IPS-NIHi11 (cell line): Measurements from ENCODE around the gene FEM1C.

Experiments used
- DNase-seq: peaks from one replicate; pipeline ENCODE4 v3.0.0; 2012; ENCODE audit warnings: mixed read lengths, low spot score

The FEM1C gene, protein sequence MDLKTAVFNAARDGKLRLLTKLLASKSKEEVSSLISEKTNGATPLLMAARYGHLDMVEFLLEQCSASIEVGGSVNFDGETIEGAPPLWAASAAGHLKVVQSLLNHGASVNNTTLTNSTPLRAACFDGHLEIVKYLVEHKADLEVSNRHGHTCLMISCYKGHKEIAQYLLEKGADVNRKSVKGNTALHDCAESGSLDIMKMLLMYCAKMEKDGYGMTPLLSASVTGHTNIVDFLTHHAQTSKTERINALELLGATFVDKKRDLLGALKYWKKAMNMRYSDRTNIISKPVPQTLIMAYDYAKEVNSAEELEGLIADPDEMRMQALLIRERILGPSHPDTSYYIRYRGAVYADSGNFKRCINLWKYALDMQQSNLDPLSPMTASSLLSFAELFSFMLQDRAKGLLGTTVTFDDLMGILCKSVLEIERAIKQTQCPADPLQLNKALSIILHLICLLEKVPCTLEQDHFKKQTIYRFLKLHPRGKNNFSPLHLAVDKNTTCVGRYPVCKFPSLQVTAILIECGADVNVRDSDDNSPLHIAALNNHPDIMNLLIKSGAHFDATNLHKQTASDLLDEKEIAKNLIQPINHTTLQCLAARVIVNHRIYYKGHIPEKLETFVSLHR

DNA sequence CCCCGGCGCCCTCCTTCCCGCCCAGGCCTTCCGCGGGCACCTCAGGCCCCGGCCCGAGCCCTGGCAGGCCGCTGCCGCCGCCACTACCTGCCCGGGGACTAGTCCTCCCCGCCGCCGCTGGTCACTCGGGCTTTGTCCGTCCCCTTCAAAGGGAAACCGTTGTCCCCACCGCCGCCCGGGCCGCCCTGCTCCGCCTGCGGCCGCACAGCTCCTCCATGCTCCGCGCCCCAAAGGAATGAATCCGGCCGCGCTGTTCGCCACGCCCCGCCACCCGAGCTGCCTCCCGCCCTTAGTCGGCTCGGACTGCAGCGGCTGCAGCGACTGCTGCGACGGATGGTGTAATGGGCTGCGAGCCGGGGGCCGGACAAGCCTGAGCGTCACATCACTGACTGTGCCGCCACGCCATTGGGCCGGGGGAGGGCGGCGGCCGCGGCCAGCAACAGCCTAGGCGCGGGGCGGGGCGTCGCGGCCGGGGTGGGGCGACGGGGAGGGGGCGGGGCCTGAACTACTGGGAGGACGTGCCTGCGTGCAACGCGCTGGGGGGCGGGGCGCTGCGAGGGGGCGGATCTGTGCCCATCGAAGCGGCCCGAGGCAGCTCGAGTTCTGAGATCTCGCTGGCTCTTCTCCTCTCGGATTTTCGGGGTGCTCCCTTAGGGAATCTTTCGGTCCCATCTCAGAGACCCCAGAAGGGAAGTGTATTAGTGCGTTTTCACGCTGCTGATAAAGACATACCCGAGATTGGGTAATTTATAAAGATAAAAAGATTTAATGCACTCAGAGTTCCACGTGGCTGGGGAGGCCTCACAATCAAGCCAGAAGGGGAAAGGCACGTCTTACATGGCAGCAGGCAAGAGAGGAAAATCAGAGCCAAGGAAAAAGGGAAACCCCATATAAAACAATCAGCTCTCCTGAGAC lies at the start of gene FEM1C:
Gene FEM1C, minus strand, starts transcription at position 340 of the 915 bp plus-strand sequence. CDS start 1,282 bp downstream, outside the sequence.
- peak; percentile 98 for DNase-seq

DNA sequence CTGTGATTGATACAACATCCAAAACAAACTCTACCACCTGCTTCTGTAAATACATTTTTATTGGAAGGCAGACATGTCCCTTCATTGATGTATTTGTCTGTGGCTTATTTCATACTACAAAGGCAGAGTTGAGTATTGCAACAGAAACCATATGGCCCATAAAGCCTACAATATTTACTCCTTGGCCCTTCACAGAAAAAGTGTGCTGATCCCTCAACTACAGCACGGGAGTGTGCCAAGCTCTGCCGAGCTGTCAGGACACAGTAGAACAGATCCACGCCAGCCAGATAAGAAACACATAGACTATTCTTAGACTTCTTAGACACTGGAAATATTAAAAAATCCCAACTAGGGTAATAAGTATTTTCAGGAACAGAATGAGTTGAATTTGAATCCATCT lies 44.5 kb upstream of the FEM1C start:
- DNase-seq = no peak

DNA sequence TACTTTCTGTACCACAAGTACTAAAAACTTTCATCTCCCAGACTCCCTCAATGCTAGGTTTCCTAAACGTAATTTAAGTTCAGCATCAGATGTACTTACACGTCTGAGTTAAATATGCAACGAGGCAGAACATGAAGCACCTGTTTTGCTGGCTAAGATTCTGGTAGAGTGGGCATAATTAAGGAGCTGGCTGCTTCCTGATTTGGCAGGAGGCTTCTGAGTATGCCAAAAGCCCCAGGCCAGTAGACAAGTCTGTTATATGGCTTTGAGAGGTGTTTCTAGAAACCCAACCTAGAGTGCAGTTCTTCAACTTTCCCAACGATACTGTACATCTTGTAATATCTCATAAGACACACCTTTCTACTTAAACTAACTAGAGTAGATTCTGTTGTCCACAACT lies 44.1 kb upstream of the FEM1C start:
- DNase-seq = no peak

DNA sequence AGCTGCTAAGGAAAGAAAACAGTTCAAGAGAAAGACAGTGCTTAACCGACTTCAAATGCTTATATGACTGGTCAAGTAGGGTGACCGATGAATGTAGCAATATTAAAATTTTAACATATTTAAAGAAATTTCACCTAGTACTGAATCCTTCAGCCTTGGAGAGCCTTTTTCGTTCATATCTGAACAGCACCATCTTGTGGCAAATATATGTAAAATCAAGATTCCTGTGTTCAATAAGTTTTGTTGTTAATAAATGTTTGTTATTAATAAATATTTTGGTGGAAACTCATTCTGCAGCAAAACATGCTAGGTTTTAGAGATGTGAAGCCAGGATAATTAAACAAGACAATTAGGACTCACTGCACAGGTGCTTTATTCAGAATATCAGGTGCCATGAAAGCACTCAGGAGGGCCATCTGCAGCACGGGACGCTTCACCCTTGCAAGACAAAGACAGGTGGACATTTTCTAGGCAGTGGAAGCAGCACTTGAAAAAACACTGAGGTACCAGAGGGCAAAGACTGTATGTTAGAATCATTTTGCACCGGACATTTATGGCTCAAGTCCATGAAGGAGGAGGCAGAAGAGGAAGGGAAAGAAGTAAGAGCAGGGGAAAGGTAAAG lies 42.1 kb upstream of the FEM1C start:
- peak; percentile 16 for DNase-seq

DNA sequence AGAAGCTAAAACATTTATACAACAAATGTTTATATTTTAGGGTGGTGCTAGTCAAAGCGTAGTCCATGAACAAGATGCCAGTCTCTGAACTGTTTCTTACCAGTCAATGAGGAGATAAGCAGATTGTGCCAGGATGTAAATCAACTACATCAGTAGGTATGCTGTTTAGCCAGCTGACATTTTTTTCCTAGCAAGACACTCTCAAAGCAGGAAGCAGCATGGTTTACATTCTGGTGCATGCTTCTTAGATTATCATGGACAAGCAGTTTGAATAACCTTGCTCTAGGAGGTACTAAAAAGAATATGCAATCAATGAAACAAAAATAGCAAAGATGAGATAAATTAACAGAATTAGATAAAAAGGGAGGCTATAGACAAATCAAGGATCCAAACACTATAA lies 40.7 kb upstream of the FEM1C start:
- no peak for DNase-seq

DNA sequence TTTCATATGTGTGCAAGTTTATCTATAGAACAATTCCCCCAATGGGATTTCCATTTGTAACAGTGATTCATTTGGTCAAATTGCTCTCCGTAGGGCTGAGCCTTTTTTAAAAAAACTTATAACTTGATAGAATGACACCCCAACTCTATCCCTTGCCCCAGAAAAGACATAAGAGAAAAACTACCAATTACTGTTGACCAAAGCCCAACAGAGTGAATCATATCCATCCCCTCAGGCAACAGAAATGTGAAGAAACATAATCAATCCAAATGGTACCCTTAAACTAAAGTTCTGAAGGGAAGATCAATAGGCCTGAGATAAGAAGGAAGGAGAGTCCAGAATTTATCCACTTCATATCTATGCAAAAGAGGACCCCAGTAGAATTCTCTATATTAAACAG lies 39.9 kb upstream of the FEM1C start:
- DNase-seq = no peak

DNA sequence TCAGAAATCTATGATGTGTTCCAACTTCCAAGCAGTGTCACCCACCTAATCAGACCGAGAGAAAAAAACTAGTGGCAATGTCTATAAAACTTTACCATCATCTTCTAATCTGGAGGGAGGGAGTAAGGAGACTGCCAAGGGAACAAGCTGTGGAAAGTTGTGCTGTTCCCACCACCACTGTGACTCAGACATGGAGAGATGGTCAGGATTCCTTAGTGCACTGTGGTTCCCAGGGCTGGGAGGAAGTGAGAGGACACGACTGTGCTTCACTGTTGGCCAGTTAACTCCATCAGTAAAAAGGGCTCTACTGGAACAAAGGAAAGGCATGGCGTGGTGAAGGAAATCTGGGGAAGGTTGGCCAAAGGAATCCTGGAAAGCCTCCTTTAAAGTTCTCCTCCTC lies 38.9 kb upstream of the FEM1C start:
- no peak for DNase-seq

DNA sequence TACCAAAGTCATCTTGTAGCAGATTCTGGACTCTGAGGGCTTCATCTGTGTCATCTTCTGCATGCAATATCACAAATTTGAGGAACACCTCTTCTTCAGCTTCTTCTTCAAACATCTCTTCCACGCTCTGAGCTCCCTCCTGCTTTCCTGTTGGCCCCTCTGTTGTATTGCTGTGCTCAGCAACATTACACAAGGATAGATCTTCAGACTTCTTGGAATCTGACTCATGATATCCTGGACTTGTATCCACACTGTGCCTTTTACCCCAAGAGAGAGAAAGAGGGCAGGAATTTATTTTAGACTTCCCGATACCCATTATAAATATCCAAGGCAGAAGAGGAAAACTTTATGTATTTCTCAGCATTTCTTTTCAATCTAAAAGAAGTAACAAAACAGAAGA lies 36.4 kb upstream of the FEM1C start:
- DNase-seq = no peak

DNA sequence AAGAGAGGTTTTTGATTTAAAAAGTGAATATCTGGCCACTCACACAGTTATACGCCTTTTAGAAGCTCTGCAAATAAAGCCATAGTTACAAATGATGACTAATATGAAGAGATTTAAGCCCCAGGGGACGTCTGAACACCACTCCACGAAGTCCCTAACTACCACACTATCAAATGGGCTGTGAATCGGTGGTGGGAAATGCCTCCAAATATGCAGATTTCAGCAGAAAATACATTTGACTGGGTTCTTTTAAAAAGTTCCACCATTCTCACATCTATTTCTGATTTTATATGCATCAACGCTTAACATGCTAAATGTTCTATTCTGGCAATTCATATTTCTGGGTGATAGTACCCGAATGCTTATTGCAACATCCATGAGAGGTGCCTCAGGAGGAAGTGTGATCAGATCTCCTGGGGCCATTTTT lies 35.2 kb upstream of the FEM1C start:
- DNase-seq = no peak

DNA sequence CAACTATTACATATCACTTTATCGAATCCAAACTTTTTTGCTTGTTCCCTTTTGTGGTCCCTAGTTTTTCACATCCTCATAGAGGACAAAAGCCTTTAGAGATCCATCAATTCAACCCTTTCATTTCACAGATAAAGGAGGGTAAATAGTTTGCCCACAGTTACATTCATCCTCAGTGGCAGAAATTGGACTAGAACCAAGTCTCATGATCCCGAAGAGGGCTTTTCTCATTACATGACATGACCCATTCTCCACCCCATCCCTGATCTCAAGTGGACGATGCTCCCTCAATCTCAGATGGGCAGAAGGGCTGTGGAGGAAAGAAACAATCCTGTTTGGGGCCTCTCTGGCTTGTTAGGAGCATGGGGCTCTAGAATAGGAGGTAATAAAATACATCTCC lies 34.6 kb upstream of the FEM1C start:
- DNase-seq = no peak

DNA sequence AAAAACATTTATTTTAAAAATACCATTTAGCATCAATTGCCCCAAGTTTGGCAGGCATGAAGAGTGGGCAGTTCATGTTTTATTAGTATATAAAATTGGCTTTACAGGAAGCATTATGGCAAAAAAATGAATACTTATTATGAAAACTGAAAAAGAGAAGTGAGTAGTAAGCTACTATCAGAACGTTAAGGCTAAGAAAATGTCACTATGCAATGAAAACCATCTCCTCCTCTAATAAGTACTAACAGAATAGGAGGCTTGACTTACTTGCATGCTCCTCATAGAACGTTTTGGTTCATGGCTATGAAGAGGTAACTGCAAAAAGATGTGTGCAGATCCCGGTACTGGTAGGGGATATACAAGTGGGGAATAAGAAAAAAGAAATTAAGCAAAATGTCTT lies 34.1 kb upstream of the FEM1C start:
- DNase-seq = no peak

DNA sequence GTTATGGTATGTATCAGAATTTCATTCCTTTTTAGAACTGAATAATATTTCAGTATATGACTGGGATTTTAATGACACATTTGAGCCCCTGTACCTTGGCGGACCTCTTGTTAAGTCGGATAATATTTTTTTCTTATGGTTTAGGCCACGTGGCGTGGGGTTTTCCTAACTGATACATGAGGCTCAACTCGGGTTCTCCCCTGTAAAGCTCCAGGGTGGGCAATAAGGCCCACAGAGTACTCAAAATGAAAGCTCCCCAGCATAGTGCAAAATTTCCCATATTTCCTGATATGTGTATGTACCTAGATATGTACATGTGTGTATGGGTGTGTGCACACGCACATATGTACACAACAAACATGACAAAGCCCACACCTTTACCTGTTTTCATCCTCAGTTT lies 33.2 kb upstream of the FEM1C start:
- no peak for DNase-seq

DNA sequence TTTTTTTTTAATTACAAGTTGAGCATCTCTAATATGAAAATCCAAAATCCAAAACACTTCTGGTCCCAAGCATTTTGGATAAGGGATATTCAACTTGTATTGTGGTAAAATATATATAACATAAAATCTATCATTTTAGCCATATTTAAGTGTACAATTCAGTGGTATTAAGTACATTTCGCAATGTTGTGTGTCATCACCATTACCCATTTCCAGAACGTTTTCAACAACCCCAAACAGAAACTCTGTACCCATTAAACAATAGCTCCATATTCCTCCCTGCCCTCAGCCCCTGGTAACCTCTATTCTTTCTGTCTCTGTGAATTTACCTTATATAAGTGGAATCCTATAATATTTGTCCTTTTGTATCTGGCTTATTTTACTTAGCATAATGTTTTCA lies 32.8 kb upstream of the FEM1C start:
- DNase-seq = no peak

DNA sequence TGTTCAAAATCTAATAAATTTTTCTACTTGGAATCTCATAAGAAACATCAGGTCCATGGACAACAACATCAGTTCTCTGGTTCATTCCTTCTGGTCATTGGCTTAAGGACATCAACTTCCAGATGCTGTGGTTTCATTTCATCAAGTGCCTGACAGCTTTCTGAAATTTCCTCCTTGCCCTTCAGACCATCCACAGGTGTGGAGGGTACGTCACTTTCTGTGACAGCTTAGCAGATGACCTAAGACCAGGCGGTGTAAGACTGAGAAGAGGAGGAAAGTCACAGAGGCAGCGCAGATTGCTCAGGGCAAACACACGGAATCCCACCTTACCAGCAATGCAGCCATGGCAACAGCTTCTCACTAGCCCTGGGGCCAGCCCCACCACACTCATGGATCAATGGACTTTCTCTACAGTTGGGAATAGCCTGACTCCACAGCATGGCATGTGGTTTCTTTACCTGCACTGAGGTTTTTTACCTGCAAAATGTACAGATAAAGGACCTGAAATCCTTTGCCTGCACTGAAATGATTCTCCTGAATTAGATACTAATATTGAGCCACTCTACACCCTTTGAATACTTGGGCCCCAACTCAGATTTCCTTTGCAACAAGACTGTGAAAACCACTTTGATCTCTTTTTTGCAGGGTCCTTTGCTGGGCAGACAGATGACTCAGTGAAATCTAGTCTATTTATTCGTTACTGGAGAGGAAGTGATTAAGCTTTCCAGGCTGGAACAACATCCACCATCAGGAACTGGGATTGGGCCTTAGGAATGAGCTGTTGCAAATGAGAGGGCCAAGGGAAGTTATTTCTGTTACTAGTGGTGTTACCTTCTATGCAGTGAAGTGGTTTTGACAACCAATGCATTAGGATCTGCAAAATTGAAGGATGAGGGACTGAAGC lies 30.8 kb upstream of the FEM1C start:
- DNase-seq = no peak

DNA sequence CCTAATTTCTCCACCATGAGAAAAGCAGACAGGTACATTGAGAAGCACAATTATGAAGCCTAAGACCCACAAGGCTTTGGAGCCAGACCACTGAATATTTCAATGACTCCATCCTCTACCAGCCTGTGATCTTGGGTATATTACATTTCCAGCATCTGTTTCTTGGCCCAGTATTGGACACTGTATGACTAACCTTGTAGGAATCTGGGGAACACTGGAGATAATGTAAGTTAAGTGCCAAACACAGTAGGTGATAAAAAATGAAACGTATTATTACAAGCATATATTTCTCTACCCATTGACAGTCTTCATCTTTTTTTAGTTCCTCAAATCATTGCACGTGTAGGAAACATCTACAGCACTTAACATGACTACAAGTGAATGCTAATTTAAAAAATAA lies 28.6 kb upstream of the FEM1C start:
- DNase-seq = no peak

DNA sequence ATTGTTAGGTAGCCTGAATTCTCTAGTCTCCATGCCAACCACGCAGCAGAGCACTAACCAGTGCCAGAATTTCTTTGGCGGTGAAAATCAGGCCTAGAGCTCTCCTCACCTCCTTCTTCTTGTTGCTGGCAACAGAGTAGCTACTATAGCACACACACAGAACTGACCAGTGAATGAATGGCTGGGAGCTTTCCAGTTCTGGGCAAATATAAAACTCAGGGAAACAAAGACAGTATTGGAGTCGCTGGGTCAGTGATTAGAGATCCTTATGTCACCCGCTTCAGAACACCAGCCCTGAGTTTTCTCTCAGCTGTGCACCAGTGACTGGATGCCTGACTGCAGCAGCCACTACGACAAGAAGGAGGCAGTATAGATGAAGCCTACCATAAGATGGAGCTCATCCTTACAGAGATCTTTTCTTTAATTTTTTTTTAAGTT lies 26.9 kb upstream of the FEM1C start:
- DNase-seq = no peak

DNA sequence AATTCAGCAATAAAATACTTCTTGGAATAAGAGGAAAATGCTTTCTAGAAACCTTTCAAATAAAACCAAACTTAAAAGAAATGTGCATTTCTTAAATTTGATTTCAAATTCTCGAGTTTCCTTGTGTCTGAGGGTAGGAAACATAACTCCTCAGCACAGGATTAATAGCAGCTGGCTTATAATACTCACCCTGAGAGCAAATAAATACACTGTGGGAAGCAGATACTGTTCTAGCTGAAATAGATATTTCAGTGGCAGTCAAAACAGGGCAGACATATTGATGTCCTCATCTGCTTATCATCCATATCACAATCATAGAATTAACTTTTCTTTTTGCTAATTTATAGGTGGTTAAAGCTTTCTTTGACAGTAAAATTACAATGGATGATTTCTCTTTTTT lies 24.1 kb upstream of the FEM1C start:
- no peak for DNase-seq

DNA sequence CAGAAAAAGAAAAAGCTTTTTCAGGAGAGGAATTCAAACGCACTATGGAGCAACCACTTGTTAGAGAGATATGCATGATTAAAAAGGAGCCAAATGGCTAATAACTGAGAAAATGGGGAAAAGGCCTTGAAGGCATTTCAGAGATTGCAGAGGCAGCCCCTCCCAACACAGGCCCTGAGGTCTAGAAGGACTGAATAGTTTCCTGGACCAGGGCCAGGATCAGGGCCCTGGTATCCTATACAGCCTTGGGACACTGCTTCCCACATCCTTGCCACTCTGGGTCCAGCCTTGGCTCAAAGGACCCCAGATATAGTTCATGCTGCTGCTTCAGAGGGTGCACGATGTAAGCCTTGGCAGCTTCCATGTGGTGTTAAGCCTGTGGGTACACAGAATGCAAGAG lies 20.7 kb upstream of the FEM1C start:
- no peak for DNase-seq

DNA sequence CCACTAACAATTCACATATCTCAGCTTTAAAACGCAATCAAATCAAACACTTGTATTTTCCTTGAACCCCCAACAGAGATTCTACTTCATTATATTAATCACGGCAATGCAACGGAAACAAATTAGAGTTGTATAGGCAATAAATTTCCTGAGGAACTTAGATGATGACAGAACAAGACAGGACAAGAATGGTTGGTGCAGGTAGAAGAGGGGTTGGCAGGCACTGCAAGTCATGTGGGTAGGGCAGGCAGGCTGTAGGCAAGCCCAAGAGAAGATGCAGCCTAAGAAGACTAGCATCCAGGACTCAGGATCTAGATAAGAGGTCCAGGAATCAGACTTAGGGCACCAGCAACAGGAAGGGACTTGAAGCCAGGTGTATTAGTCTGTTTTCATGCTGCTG lies 16.6 kb upstream of the FEM1C start:
- no peak for DNase-seq

DNA sequence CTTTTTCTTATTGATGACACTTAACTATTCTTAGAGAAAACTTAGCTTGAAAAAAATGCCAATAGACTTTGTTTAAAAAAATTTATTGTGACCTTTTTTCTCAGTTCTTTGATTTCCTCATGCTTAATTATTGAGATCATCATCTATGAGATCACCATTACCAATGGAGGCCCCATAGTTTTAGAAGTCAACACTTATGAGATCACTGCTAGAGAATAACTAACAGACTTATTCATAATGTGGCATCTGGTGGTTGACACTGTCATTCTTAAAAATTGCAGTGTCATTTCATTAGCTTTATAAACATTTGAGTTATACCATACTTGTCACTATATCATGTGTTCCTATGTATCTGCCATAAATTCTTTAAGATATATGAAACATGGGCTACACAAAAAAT lies 14.9 kb upstream of the FEM1C start:
- no peak for DNase-seq

DNA sequence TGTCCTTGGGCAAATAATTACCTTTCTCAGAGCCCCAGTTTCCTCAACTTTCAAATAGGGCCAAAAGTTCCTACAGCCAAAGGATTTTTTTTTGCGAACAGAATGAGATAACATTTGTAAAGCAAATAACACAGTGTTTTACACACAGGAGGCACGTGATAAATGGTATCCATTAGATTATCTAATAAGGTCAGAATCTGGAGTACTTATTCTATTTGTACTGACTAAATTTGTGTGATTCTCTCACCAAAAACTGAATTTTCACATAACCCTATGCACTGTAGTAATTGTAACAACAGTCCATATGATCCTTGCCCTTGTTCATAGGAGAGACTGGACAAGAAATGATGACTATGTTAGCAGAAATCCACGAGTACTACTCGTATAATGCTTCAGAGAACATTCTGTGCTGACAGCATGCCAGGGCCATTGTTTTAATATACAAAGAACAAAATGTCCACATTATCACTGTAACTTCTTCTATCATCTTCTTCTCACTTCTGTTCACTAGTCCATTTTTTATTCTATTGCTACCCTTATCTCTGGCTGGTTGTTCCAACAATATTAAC lies 13.9 kb upstream of the FEM1C start:
- DNase-seq = no peak
